Neural progenitor cell (in vitro differentiated cells): ENCODE results near the gene TNS3. TPM values are rescaled to one million over a fixed set of nuclear protein-coding genes. Genes with fewer than 3 reads are reported as not detected.

Source experiments
- DNase-seq: peaks from one replicate; pipeline ENCODE4 v3.0.0-alpha.2; 2016; ENCODE audit warnings: low spot score
- H2AFZ ChIP-seq: fragments of 200-600 bp; sonication (generic); replicated peaks from 2 replicates; pipeline ENCODE4 v1.6.1; 2016; ENCODE audit warnings: antibody characterized with exemption
- H3F3A ChIP-seq: fragments of 200-600 bp; sonication (generic); 2 replicates; pipeline ENCODE4 v1.6.1; 2016; ENCODE audit warnings: antibody characterized with exemption, low read depth
- H3K27ac ChIP-seq: fragments of 200-600 bp; sonication (generic); 2 replicates; pipeline ENCODE4 v1.5.1; 2016; ENCODE audit warnings: mild to moderate bottlenecking
- H3K27me3 ChIP-seq: fragments of 200-600 bp; sonication (generic); 2 replicates; pipeline ENCODE4 v1.6.1; 2016; ENCODE audit warnings: mild to moderate bottlenecking, moderate library complexity
- H3K36me3 ChIP-seq: fragments of 200-600 bp; sonication (generic); 2 replicates; pipeline ENCODE4 v1.5.1; 2016
- H3K4me1 ChIP-seq: fragments of 200-600 bp; sonication (generic); 2 replicates; pipeline ENCODE4 v1.6.1; 2016; ENCODE audit warnings: mixed run types
- H3K4me2 ChIP-seq: fragments of 200-600 bp; sonication (generic); 2 replicates; pipeline ENCODE4 v1.6.1; 2016
- H3K4me3 ChIP-seq: fragments of 200-600 bp; sonication (generic); 2 replicates; pipeline ENCODE4 v1.5.1; 2016
- H3K79me2 ChIP-seq: fragments of 200-600 bp; sonication (generic); 2 replicates; pipeline ENCODE4 v1.6.1; 2016; ENCODE audit warnings: low read depth
- H3K9ac ChIP-seq: fragments of 200-600 bp; sonication (generic); 2 replicates; pipeline ENCODE4 v1.6.1; 2016
- H3K9me3 ChIP-seq: fragments of 200-600 bp; sonication (generic); 2 replicates; pipeline ENCODE4 v1.5.1; 2016; ENCODE audit warnings: low read depth
- H4K20me1 ChIP-seq: fragments of 200-600 bp; sonication (generic); 2 replicates; pipeline ENCODE4 v1.6.1; 2016; ENCODE audit warnings: low read depth
- H3K27ac Mint-ChIP-seq: 3 replicates; pipeline ENCODE4 v1.8.0; 2021; ENCODE audit warnings: mixed read lengths
- H3K27me3 Mint-ChIP-seq: 2 replicates; pipeline ENCODE4 v1.8.0; 2022; ENCODE audit warnings: low read depth, mild to moderate bottlenecking, inconsistent platforms, moderate library complexity, mixed read lengths; ENCODE audit not compliant: insufficient read depth
- H3K36me3 Mint-ChIP-seq: 3 replicates; pipeline ENCODE4 v1.8.0; 2021; ENCODE audit warnings: mixed read lengths
- H3K4me1 Mint-ChIP-seq: 3 replicates; pipeline ENCODE4 v1.8.0; 2021; ENCODE audit warnings: mixed read lengths
- H3K4me3 Mint-ChIP-seq: 3 replicates; pipeline ENCODE4 v1.8.0; 2021; ENCODE audit warnings: mild to moderate bottlenecking, moderate library complexity, mixed read lengths
- H3K9me3 Mint-ChIP-seq: 3 replicates; pipeline ENCODE4 v1.8.0; 2020; ENCODE audit warnings: mixed read lengths
- EZH2 ChIP-seq: fragments of 200-600 bp; sonication (generic); IDR thresholded peaks from 2 replicates; pipeline ENCODE4 v1.6.1; 2017; ENCODE audit warnings: antibody characterized with exemption, mild to moderate bottlenecking, moderate library complexity
- EZH2phosphoT487 ChIP-seq: fragments of 200-600 bp; sonication (generic); IDR thresholded peaks from 2 replicates; pipeline ENCODE4 v1.6.1; 2017; ENCODE audit warnings: antibody characterized with exemption
- total RNA-seq: library from RNA; depleted of rRNA; stranded (reverse); fragments of >200 nt; gene quantifications from 2 replicates; pipeline ENCODE4 v1.2.3, GENCODE V29; 2015; ENCODE audit warnings: low replicate concordance
- TF ChIP-seq, protein P1 (sequence below): fragments of 200-600 bp; sonication (generic); IDR thresholded peaks from 2 replicates; pipeline ENCODE4 v1.5.1; 2017; ENCODE audit warnings: antibody characterized with exemption, mild to moderate bottlenecking

Gene TNS3
- total RNA-seq, 1 donor from 2014 or later: 15.0 TPM

GRCh38 chr7:47255007-47255406 lies 326.9 kb downstream of the TNS3 start:
- Histone ChIP-seq H3K27me3 (peaks cover 14% of the 10 kb centered on the region), H3K4me1 (no peaks in the 10 kb centered on the region), H3F3A (peaks cover 7% of the 10 kb centered on the region), H4K20me1 (no peaks in the 10 kb centered on the region), H3K27ac (no peak overlapping the region), H3K79me2 (no peaks in the 10 kb centered on the region), H3K36me3 (no peaks in the 10 kb centered on the region), H3K9me3 (no peaks in the 10 kb centered on the region), H3K4me2 (no peak overlapping the region), H3K9ac (no peak overlapping the region), H2AFZ (no peak overlapping the region), H3K4me3 (no peak overlapping the region)
- Mint-ChIP-seq H3K4me3 (peak overlapping the region; percentile 85), H3K27ac (no peak overlapping the region), H3K4me1 (peaks cover 11% of the 10 kb centered on the region), H3K27me3 (peaks cover 9% of the 10 kb centered on the region), H3K9me3 (peaks cover 6% of the 10 kb centered on the region), H3K36me3 (no peaks in the 10 kb centered on the region)
- DNase-seq: no peak
- TF ChIP-seq, protein P1, sequence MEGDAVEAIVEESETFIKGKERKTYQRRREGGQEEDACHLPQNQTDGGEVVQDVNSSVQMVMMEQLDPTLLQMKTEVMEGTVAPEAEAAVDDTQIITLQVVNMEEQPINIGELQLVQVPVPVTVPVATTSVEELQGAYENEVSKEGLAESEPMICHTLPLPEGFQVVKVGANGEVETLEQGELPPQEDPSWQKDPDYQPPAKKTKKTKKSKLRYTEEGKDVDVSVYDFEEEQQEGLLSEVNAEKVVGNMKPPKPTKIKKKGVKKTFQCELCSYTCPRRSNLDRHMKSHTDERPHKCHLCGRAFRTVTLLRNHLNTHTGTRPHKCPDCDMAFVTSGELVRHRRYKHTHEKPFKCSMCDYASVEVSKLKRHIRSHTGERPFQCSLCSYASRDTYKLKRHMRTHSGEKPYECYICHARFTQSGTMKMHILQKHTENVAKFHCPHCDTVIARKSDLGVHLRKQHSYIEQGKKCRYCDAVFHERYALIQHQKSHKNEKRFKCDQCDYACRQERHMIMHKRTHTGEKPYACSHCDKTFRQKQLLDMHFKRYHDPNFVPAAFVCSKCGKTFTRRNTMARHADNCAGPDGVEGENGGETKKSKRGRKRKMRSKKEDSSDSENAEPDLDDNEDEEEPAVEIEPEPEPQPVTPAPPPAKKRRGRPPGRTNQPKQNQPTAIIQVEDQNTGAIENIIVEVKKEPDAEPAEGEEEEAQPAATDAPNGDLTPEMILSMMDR: no peak
- no peak for TF ChIP-seq EZH2phosphoT487
- no peak for TF ChIP-seq EZH2

GRCh38 chr7:47254081-47254977 lies 327.6 kb downstream of the TNS3 start:
- peaks cover 9% of the 10 kb centered on the region for H3K9me3 Mint-ChIP-seq
- H3K27ac ChIP-seq: no peak overlapping the region
- no peak for TF ChIP-seq EZH2
- TF ChIP-seq, protein P1: peak; percentile 91
- TF ChIP-seq EZH2phosphoT487: no peak
- H2AFZ ChIP-seq: peak overlapping the region; percentile 96
- H3K36me3 Mint-ChIP-seq: no peaks in the 10 kb centered on the region
- peaks cover 11% of the 10 kb centered on the region for H3K4me1 Mint-ChIP-seq
- no peaks in the 10 kb centered on the region for H3K79me2 ChIP-seq
- no peaks in the 10 kb centered on the region for H3K36me3 ChIP-seq
- H3K27me3 ChIP-seq: peaks cover 14% of the 10 kb centered on the region
- H3K27ac Mint-ChIP-seq: peak overlapping the region; percentile 50
- H3K9me3 ChIP-seq: no peaks in the 10 kb centered on the region
- DNase-seq: peak; percentile 92
- peaks cover 8% of the 10 kb centered on the region for H3K27me3 Mint-ChIP-seq
- H4K20me1 ChIP-seq: no peaks in the 10 kb centered on the region
- peak overlapping the region; percentile 85 for H3K4me3 Mint-ChIP-seq
- peak overlapping the region; percentile 72 for H3K4me3 ChIP-seq
- no peak overlapping the region for H3K9ac ChIP-seq
- H3K4me1 ChIP-seq: no peaks in the 10 kb centered on the region
- peaks cover 7% of the 10 kb centered on the region for H3F3A ChIP-seq
- H3K4me2 ChIP-seq: peak overlapping the region; percentile 92

GRCh38 chr7:47253650-47254080 lies 328.2 kb downstream of the TNS3 start:
- Histone ChIP-seq H3K27ac (no peak overlapping the region), H3K36me3 (no peaks in the 10 kb centered on the region), H3K9ac (no peak overlapping the region), H3K9me3 (no peaks in the 10 kb centered on the region), H2AFZ (peak overlapping the region; percentile 96), H3K4me3 (peak overlapping the region; percentile 72), H3F3A (peaks cover 7% of the 10 kb centered on the region), H3K27me3 (peaks cover 14% of the 10 kb centered on the region), H3K4me2 (peak overlapping the region; percentile 92), H3K79me2 (no peaks in the 10 kb centered on the region), H4K20me1 (no peaks in the 10 kb centered on the region), H3K4me1 (no peaks in the 10 kb centered on the region)
- no peaks in the 10 kb centered on the region for H3K36me3 Mint-ChIP-seq
- H3K9me3 Mint-ChIP-seq: peaks cover 9% of the 10 kb centered on the region
- peak overlapping the region; percentile 50 for H3K27ac Mint-ChIP-seq
- peaks cover 11% of the 10 kb centered on the region for H3K4me1 Mint-ChIP-seq
- peak overlapping the region; percentile 85 for H3K4me3 Mint-ChIP-seq
- TF ChIP-seq EZH2: no peak
- TF ChIP-seq, protein P1: no peak
- no peak for TF ChIP-seq EZH2phosphoT487
- peak; percentile 50 for DNase-seq
- H3K27me3 Mint-ChIP-seq: peaks cover 6% of the 10 kb centered on the region
